ENCODE measurements around the gene POLQ.
"Not testable (repeated sequence)": the region's sequence is repeated elsewhere in the genome, so short reads cannot be mapped to it uniquely, and the experiment has no call there.

Gene POLQ

GRCh38 chr3:121431726-121432517 is 113.9 kb downstream of the POLQ start:
- DNase-seq (ENCODE audit: low read depth, low spot score), result no peak
- H3K27ac ChIP-seq, result no peak overlapping the region

GRCh38 chr3:121430664-121431215 is 115.0 kb downstream of the POLQ start:
- H3K27ac ChIP-seq, result no peak overlapping the region
- no peak for DNase-seq (ENCODE audit: low read depth, low spot score)

GRCh38 chr3:121424549-121424948 is 121.2 kb downstream of the POLQ start:
- no peak for DNase-seq (ENCODE audit: low read depth, low spot score)
- no peak overlapping the region for H3K27ac ChIP-seq

- H3K27ac ChIP-seq, result no peak overlapping the region
- DNase-seq (ENCODE audit: low read depth, low spot score), result no peak
These were observed 127.6 kb downstream of the POLQ start for GRCh38 chr3:121418182-121418581.

- H3K27ac ChIP-seq, result no peak overlapping the region
- DNase-seq (ENCODE audit: low read depth, low spot score), result no peak
These were observed 130.9 kb downstream of the POLQ start for GRCh38 chr3:121414924-121415323.

GRCh38 chr3:121411523-121411922 is 134.3 kb downstream of the POLQ start:
- no peak overlapping the region for H3K27ac ChIP-seq
- DNase-seq (ENCODE audit: low read depth, low spot score), result no peak

GRCh38 chr3:121405631-121406030 is 140.2 kb downstream of the POLQ start:
- H3K27ac ChIP-seq, result no peak overlapping the region
- no peak for DNase-seq (ENCODE audit: low read depth, low spot score)

GRCh38 chr3:121399820-121400219 is 146.0 kb downstream of the POLQ start:
- H3K27ac ChIP-seq, result no peak overlapping the region

GRCh38 chr3:121398051-121398450 is 147.7 kb downstream of the POLQ start:
- H3K27ac ChIP-seq; DNase-seq (ENCODE audit: low read depth, low spot score): not testable (repeated sequence)

More at GRCh38 chr3:121399820-121400219, 146.0 kb downstream of the POLQ start:
- DNase-seq (ENCODE audit: low read depth, low spot score), result no peak

GRCh38 chr3:121395967-121396366 is 149.8 kb downstream of the POLQ start:
- not testable (repeated sequence) for DNase-seq (ENCODE audit: low read depth, low spot score); H3K27ac ChIP-seq

- DNase-seq (ENCODE audit: low read depth, low spot score); H3K27ac ChIP-seq: not testable (repeated sequence)
These were observed 157.5 kb downstream of the POLQ start for GRCh38 chr3:121388308-121388707.
